Measurements from ENCODE around the gene CBX5.

- TF ChIP-seq POLR2A (IDR thresholded peaks at IDR 0.05): no peak
- TF ChIP-seq CTCF (IDR thresholded peaks at IDR 0.05): no peak
- no peak for TF ChIP-seq POLR2AphosphoS5 (IDR thresholded peaks at IDR 0.05)
- no peak for TF ChIP-seq EP300 (IDR thresholded peaks at IDR 0.05)
Observed at GRCh38 chr12:54328595-54329337, 48.8 kb upstream of the CBX5 start.

Data from gastroesophageal sphincter (tissue), 3 donors.